Measurements from ENCODE around the gene GARRE1. TPM values are rescaled to one million over a fixed set of nuclear protein-coding genes. Genes with fewer than 3 reads are reported as not detected.

Gene GARRE1
- polyA plus RNA-seq, 1 experiment: 18.7 TPM

DNA sequence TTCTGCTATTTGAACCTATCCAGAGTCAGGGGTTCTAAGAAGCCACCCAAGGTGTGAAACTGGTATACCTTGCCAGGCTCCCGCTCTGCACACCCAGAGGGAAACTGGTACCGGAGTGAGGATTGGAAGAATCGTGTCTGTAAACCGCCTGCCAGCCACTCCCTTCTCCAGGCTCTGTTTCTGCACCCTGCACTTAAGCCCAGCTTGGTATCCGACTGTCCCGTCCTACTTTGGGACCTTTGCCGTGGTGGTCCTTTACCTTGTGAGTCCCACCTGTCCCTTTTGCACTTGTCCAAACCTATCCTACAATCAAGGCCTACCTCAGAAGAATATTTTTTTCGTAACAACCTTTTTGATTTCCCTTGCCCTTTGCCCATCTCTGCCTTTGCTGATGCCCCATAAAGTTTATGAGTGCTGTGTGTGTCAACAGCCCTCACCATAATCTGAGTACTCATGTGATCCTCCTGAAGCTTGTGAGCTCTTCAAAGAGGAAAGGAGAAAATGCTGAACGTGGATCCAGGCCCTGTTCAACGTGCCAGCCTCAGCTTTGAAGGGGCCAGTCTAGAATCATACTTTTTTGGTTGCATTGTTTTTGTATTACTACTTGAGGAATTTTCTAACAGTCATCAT is 44.7 kb downstream of the GARRE1 start:
- H3K36me3 ChIP-seq (ENCODE audit: control insufficient read depth, insufficient read depth, low read length): peaks cover 3% of the 10 kb centered on the region
- TF ChIP-seq, protein P1, sequence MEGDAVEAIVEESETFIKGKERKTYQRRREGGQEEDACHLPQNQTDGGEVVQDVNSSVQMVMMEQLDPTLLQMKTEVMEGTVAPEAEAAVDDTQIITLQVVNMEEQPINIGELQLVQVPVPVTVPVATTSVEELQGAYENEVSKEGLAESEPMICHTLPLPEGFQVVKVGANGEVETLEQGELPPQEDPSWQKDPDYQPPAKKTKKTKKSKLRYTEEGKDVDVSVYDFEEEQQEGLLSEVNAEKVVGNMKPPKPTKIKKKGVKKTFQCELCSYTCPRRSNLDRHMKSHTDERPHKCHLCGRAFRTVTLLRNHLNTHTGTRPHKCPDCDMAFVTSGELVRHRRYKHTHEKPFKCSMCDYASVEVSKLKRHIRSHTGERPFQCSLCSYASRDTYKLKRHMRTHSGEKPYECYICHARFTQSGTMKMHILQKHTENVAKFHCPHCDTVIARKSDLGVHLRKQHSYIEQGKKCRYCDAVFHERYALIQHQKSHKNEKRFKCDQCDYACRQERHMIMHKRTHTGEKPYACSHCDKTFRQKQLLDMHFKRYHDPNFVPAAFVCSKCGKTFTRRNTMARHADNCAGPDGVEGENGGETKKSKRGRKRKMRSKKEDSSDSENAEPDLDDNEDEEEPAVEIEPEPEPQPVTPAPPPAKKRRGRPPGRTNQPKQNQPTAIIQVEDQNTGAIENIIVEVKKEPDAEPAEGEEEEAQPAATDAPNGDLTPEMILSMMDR (IDR thresholded peaks at IDR 0.05; ENCODE audit: insufficient read depth, low read depth, low read length): no peak
- no peak for DNase-seq (ENCODE audit: low read depth)
- no peak overlapping the region for H3K4me3 ChIP-seq (ENCODE audit: low read depth, low read length)
- H3K27me3 ChIP-seq (ENCODE audit: control insufficient read depth, insufficient read depth, low read length): no peaks in the 10 kb centered on the region
- POLR2A ChIA-PET: no interaction called here
- CTCF ChIA-PET: no interaction called here

DNA sequence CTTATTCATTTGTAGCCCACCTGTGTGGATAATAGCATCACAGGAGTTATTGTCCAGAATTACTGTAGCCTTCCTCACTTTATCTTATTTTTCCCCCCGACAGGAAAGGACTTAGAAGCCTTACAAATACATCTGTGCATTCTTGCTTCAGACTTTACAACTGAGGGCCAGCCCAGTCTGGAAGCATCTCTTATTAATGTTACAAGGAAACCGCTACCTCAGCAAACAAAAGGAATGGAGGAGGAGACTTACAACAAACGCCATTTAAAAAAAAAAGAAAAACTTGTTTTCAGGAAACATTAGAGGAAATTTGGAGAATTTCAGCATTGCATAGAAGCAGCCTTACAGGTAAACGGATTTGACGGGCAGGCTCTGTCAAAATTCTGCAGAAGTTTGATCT is 45.2 kb downstream of the GARRE1 start:
- Histone ChIP-seq H3K36me3 (ENCODE audit: control insufficient read depth, insufficient read depth, low read length) (peaks cover 3% of the 10 kb centered on the region), H3K27me3 (ENCODE audit: control insufficient read depth, insufficient read depth, low read length) (no peaks in the 10 kb centered on the region), H3K4me3 (ENCODE audit: low read depth, low read length) (no peak overlapping the region)
- POLR2A ChIA-PET: no interaction called here
- TF ChIP-seq, protein P1 (IDR thresholded peaks at IDR 0.05; ENCODE audit: insufficient read depth, low read depth, low read length): no peak
- CTCF ChIA-PET: no interaction called here
- no peak for DNase-seq (ENCODE audit: low read depth)

DNA sequence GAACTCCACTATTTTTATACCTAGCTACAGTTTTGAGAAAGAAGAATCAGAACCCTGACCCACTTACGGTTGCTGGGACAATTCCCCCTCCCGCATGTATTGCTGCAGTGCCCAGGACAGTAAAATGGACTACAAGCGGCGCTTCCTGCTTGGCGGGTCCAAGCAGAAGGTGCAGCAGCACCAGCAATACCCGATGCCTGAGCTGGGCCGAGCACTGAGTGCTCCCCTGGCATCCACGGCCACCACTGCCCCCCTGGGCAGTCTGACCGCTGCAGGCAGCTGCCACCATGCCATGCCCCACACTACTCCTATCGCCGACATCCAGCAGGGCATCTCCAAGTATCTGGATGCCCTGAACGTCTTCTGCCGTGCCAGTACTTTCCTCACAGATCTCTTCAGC is 46.0 kb downstream of the GARRE1 start:
- H3K27me3 ChIP-seq (ENCODE audit: control insufficient read depth, insufficient read depth, low read length): no peaks in the 10 kb centered on the region
- peaks cover 3% of the 10 kb centered on the region for H3K36me3 ChIP-seq (ENCODE audit: control insufficient read depth, insufficient read depth, low read length)
- no peak for DNase-seq (ENCODE audit: low read depth)
- H3K4me3 ChIP-seq (ENCODE audit: low read depth, low read length): no peak overlapping the region
- POLR2A ChIA-PET: no interaction called here
- TF ChIP-seq, protein P1 (IDR thresholded peaks at IDR 0.05; ENCODE audit: insufficient read depth, low read depth, low read length): no peak
- CTCF ChIA-PET: no interaction called here

DNA sequence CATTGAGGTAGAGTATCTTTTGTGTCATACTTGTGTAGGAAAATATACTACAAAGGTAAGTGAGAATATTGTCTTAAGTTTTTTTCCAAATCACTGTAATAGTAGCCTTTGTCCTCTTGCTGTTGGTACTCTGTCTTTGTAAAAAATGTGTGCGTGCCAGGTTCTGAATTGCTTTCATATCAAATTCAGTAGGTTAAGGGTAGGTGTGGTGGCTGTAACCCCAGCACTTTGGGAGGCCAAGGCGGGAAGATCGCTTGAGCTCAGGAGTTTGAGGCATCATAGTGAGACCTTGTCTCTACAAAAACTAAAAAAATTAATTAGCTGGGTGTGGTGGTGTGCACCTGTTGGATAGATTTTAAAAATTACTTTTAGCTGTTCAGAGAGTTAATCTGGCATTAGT is 46.6 kb downstream of the GARRE1 start:
- Histone ChIP-seq H3K36me3 (ENCODE audit: control insufficient read depth, insufficient read depth, low read length) (peaks cover 3% of the 10 kb centered on the region), H3K4me3 (ENCODE audit: low read depth, low read length) (no peak overlapping the region), H3K27me3 (ENCODE audit: control insufficient read depth, insufficient read depth, low read length) (no peaks in the 10 kb centered on the region)
- DNase-seq (ENCODE audit: low read depth): no peak
- ChIA-PET CTCF (no interaction called here), POLR2A (no interaction called here)
- TF ChIP-seq, protein P1 (IDR thresholded peaks at IDR 0.05; ENCODE audit: insufficient read depth, low read depth, low read length): no peak

Other genes with a start within 250 kb of the GARRE1 start
- 79.6 and 101 TPM in 2 replicates for gene LSM14A, start 82.0 kb upstream of the GARRE1 start, polyA plus RNA-seq (2011; rRNA removed)
- 159 and 262 TPM in 2 replicates for gene GPI, start 110.6 kb downstream of the GARRE1 start, polyA plus RNA-seq (2011; rRNA removed)
- 9.2 and 9.3 TPM in 2 replicates for gene PDCD2L, start 149.8 kb downstream of the GARRE1 start, polyA plus RNA-seq (2011; rRNA removed)
- gene UBA2, start 173.8 kb downstream of the GARRE1 start, polyA plus RNA-seq (2011; rRNA removed): 65.6 and 116 TPM in 2 replicates
- 36.5 and 60.9 TPM in 2 replicates for gene WTIP, start 227.2 kb downstream of the GARRE1 start, polyA plus RNA-seq (2011; rRNA removed)

Measured in BJ (cell line).